ENCODE results near the gene DCX. TPM values are rescaled to one million over a fixed set of nuclear protein-coding genes. Genes with fewer than 3 reads are reported as not detected.

Gene DCX
- not detected in 2 replicates for total RNA-seq (2012; rRNA removed)

DNA sequence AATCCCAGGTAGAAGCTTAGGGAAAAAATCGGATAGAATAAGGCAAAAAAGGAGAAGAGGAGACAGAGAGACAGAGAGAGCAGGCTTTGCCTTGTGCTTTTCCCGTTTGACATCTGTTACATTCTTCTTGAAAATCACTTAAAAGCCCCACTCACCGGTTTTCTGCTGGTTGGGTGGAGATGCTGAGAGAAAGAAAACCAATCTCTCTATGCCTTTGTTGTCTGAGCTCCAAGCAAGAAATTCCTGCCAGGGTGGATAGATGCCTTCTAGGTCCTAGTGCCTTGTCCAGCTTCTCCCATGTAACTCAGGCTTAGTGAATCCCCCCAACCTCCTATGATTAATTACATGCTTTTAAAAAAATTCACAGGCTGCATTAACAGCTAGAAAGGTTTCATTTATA is at the start of gene DCX:
Gene DCX (minus strand): TSS at position 210 of the 400 bp plus-strand sequence. CDS start 1,794 bp downstream, outside the sequence.
- Histone ChIP-seq H3K36me3 (ENCODE audit: insufficient read depth, low read length) (no peaks in the 10 kb centered on the region), H3K9ac (ENCODE audit: low read depth, low read length) (no peak within 1 kb of the TSS), H3K27me3 (ENCODE audit: control insufficient read depth, insufficient read depth, low read length) (peaks cover 9% of the 10 kb centered on the region), H3K4me3 (ENCODE audit: low read length) (no peak within 1 kb of the TSS), H3K4me2 (ENCODE audit: low read length) (no peak within 1 kb of the TSS), H3K9me3 (replicated peaks; ENCODE audit: low read length) (no peaks in the 10 kb centered on the region), H3K4me1 (ENCODE audit: control insufficient read depth, insufficient read depth, low read length) (no peaks in the 10 kb centered on the region)

DNA sequence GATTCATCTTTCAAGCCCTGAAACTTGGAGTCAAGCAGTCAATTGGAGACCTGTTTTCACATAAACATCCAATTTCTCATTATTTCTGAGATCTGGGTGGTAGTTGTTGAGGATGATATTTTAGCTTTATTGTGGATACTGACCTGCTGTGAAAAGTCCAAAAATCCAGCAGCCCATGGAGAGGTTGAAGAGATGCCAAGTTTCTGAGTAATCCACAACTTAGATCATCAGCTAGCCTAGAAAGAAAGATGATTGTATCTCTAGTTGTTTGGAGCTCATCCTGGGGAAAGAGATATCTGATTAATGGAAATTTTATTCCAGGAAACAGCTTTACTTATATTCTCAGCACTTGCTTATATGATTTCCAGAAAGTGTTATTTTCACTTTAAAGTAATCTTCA is 48.6 kb upstream of the DCX start:
- H3K36me3 ChIP-seq (ENCODE audit: insufficient read depth, low read length), result no peaks in the 10 kb centered on the region
- no peak overlapping the region for H3K4me2 ChIP-seq (ENCODE audit: low read length)
- no peaks in the 10 kb centered on the region for H3K4me1 ChIP-seq (ENCODE audit: control insufficient read depth, insufficient read depth, low read length)
- H3K9me3 ChIP-seq (replicated peaks; ENCODE audit: low read length), result no peaks in the 10 kb centered on the region
- H3K9ac ChIP-seq (ENCODE audit: low read depth, low read length), result no peak overlapping the region
- no peak overlapping the region for H3K4me3 ChIP-seq (ENCODE audit: low read length)
- H3K27me3 ChIP-seq (ENCODE audit: control insufficient read depth, insufficient read depth, low read length), result peaks cover 9% of the 10 kb centered on the region

DNA sequence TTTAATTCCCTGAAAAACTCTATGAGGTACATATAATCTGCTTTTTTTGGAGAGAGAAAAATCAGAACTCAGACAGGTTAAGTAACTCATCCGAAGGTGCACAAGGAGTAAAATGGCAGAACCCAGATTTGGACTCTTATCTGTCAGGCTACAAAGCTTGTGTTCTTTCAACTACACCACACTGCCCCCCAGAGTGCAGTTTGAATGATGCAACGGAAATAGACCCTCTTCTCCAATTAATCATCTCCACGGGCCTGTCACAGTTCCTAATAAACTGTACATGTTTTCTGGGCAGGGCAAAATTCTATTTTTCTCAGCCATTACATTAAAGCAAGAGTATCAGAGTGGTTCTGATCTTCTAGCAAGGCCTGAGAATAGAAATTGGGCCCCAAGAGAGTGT is 35.3 kb upstream of the DCX start:
- Histone ChIP-seq H3K4me1 (ENCODE audit: control insufficient read depth, insufficient read depth, low read length) (no peaks in the 10 kb centered on the region), H3K4me3 (ENCODE audit: low read length) (no peak overlapping the region), H3K27me3 (ENCODE audit: control insufficient read depth, insufficient read depth, low read length) (peaks cover 34% of the 10 kb centered on the region), H3K9me3 (replicated peaks; ENCODE audit: low read length) (no peaks in the 10 kb centered on the region), H3K9ac (ENCODE audit: low read depth, low read length) (no peak overlapping the region), H3K4me2 (ENCODE audit: low read length) (no peak overlapping the region), H3K36me3 (ENCODE audit: insufficient read depth, low read length) (no peaks in the 10 kb centered on the region)

DNA sequence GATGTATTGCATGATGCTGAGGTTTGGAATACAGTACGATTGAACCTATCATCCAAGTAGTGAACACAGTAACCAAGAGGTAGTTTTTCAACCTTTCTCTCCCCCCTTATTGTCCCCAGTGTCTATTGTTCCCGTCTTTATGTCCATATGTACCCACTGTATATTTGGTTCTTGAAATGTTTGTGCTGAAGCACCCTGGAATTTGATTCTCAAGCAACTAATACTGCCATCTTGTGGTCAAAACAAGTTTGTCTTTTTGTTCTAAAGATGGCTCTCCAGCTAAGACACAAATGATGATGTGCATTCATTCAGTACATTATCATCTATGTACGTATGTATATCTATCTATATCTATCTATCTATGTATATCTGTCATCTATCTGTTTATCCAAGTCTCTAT is 33.5 kb upstream of the DCX start:
- no peak overlapping the region for H3K4me2 ChIP-seq (ENCODE audit: low read length)
- no peak overlapping the region for H3K4me3 ChIP-seq (ENCODE audit: low read length)
- no peaks in the 10 kb centered on the region for H3K36me3 ChIP-seq (ENCODE audit: insufficient read depth, low read length)
- peaks cover 41% of the 10 kb centered on the region for H3K27me3 ChIP-seq (ENCODE audit: control insufficient read depth, insufficient read depth, low read length)
- no peaks in the 10 kb centered on the region for H3K9me3 ChIP-seq (replicated peaks; ENCODE audit: low read length)
- no peak overlapping the region for H3K9ac ChIP-seq (ENCODE audit: low read depth, low read length)
- H3K4me1 ChIP-seq (ENCODE audit: control insufficient read depth, insufficient read depth, low read length), result no peaks in the 10 kb centered on the region

DNA sequence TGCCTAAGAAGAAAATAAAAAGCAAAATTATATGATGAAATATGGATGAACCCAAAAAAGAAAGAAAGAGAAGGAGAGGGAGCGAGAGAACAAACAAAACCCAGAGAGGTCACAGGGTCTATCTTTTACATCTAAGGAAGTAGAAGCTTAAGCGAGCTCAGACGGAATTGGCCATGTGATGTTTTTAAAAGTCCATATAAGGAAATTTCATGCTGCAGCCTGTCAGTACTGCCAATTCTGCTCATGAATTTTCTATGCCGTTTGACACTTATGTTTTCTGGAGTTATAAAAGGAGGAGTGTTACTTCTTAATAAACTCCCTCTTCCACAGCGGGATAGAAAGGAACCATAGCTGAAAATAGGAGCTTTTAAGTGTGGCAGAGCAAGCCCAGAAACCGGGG is 32.9 kb upstream of the DCX start:
- Histone ChIP-seq H3K4me3 (ENCODE audit: low read length) (no peak overlapping the region), H3K4me2 (ENCODE audit: low read length) (no peak overlapping the region), H3K9me3 (replicated peaks; ENCODE audit: low read length) (no peaks in the 10 kb centered on the region), H3K27me3 (ENCODE audit: control insufficient read depth, insufficient read depth, low read length) (peaks cover 39% of the 10 kb centered on the region), H3K36me3 (ENCODE audit: insufficient read depth, low read length) (no peaks in the 10 kb centered on the region), H3K4me1 (ENCODE audit: control insufficient read depth, insufficient read depth, low read length) (no peaks in the 10 kb centered on the region), H3K9ac (ENCODE audit: low read depth, low read length) (no peak overlapping the region)

DNA sequence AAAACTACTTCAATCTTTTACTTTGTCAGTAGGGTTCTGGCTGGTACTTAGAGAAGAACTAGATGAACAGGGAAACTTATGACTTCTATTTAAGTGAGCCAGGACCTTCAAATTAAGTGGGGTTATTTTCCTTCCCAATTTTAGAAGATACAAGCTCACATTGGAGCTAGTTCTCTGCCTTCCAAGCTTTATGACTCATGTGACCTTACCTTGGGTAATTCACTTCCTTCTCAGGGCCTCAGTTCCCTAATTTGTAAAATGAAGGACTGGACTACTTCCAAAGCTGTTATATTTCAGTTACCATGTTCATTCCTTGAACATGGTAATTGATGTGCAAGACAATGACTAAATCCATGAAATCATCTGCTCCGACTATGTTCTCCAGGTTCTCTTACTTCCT is 32.0 kb upstream of the DCX start:
- Histone ChIP-seq H3K4me3 (ENCODE audit: low read length) (no peak overlapping the region), H3K4me1 (ENCODE audit: control insufficient read depth, insufficient read depth, low read length) (no peaks in the 10 kb centered on the region)

DNA sequence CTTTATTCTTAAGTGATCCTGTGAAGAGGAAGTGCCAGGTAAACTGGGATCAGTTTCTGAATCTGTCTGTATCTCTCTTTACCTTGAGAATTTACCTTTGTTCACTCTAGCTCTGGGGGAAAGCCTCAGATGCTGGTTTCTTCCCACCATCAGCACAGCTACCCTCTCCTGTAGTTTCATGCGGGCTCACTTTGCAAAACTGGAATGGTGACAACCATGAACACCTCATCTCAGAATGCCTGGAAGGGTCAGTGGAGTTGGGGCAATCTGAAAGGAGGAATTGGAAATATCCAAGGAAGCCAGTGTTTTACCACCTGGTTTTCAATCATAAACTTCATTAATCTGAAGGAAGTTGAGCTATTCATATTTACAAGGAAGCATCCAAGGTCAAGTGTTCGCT is 30.8 kb upstream of the DCX start:
- H3K9ac ChIP-seq (ENCODE audit: low read depth, low read length), result no peak overlapping the region
- no peaks in the 10 kb centered on the region for H3K4me1 ChIP-seq (ENCODE audit: control insufficient read depth, insufficient read depth, low read length)
- H3K36me3 ChIP-seq (ENCODE audit: insufficient read depth, low read length), result no peaks in the 10 kb centered on the region
- peaks cover 31% of the 10 kb centered on the region for H3K27me3 ChIP-seq (ENCODE audit: control insufficient read depth, insufficient read depth, low read length)
- no peak overlapping the region for H3K4me3 ChIP-seq (ENCODE audit: low read length)
- no peaks in the 10 kb centered on the region for H3K9me3 ChIP-seq (replicated peaks; ENCODE audit: low read length)
- no peak overlapping the region for H3K4me2 ChIP-seq (ENCODE audit: low read length)

More for the DNA sequence above, 32.0 kb upstream of the DCX start:
- Histone ChIP-seq H3K36me3 (ENCODE audit: insufficient read depth, low read length) (no peaks in the 10 kb centered on the region), H3K9ac (ENCODE audit: low read depth, low read length) (no peak overlapping the region), H3K4me2 (ENCODE audit: low read length) (no peak overlapping the region), H3K27me3 (ENCODE audit: control insufficient read depth, insufficient read depth, low read length) (peaks cover 31% of the 10 kb centered on the region), H3K9me3 (replicated peaks; ENCODE audit: low read length) (no peaks in the 10 kb centered on the region)

DNA sequence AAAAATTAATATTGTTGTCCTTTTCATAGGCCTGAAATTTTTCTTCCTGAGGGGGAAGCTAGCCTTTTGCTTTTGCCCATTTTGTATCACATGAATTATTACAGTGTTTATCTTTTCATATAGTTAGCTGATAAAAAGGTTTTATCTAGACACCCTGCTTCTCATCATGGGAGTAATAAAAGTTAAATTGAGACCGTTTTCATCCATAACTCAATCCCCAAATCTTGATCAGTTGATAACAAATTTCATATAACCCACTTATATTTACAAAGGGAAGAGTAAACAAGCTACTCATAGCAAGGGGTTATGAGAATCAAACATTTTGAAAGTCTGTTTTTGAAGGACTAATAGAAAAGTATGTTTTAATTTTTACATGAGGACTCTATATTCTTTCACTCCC is 23.5 kb upstream of the DCX start:
- peaks cover 3% of the 10 kb centered on the region for H3K27me3 ChIP-seq (ENCODE audit: control insufficient read depth, insufficient read depth, low read length)
- H3K36me3 ChIP-seq (ENCODE audit: insufficient read depth, low read length), result no peaks in the 10 kb centered on the region
- H3K4me1 ChIP-seq (ENCODE audit: control insufficient read depth, insufficient read depth, low read length), result no peaks in the 10 kb centered on the region
- no peak overlapping the region for H3K4me2 ChIP-seq (ENCODE audit: low read length)
- H3K9ac ChIP-seq (ENCODE audit: low read depth, low read length), result no peak overlapping the region
- H3K4me3 ChIP-seq (ENCODE audit: low read length), result no peak overlapping the region
- no peaks in the 10 kb centered on the region for H3K9me3 ChIP-seq (replicated peaks; ENCODE audit: low read length)

DNA sequence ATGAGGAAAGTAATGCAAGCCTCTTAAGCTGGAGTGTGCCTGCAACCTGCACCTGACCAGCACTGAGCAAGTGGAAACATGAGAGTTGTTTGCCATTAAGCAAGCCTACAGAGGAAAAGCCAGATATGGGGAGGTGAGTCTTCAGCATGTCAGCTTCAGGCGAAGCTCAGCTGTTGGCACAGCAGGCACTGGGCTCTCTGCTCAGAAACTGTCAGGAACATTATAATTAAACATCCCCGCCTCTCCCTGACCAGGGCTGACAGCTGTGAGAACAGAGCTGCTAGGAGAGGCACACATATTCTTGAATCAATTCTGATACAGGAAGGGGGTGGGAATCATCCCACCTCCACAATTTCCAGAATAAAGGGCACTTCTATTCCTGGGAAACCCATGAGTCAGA is 19.0 kb upstream of the DCX start:
- H3K4me2 ChIP-seq (ENCODE audit: low read length), result no peak overlapping the region
- H3K9me3 ChIP-seq (replicated peaks; ENCODE audit: low read length), result no peaks in the 10 kb centered on the region
- no peak overlapping the region for H3K9ac ChIP-seq (ENCODE audit: low read depth, low read length)
- H3K4me1 ChIP-seq (ENCODE audit: control insufficient read depth, insufficient read depth, low read length), result no peaks in the 10 kb centered on the region
- H3K36me3 ChIP-seq (ENCODE audit: insufficient read depth, low read length), result no peaks in the 10 kb centered on the region
- no peak overlapping the region for H3K4me3 ChIP-seq (ENCODE audit: low read length)
- peaks cover 12% of the 10 kb centered on the region for H3K27me3 ChIP-seq (ENCODE audit: control insufficient read depth, insufficient read depth, low read length)

DNA sequence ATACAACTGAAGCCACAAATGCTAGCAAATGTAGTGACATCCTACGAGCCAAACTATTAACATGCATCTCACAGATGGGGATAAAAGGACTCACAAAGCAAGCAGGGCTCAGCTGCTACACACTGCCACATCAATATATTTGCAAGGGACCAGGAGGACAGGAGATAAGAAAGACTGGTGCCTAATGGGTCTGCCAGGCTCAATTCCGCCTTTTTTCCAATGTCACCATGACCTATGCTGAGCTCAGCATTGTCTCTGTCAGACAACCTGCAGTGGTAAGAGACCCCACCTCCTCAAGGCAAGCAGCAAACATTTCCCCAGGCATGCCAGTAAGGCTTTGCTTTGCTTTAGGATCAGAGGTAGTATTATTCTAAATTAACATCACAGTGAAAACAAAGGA is 435 bp downstream of the DCX start:
- no peaks in the 10 kb centered on the region for H3K9me3 ChIP-seq (replicated peaks; ENCODE audit: low read length)
- H3K4me1 ChIP-seq (ENCODE audit: control insufficient read depth, insufficient read depth, low read length), result no peaks in the 10 kb centered on the region
- H3K4me2 ChIP-seq (ENCODE audit: low read length), result no peak overlapping the region
- no peak overlapping the region for H3K9ac ChIP-seq (ENCODE audit: low read depth, low read length)
- H3K4me3 ChIP-seq (ENCODE audit: low read length), result no peak overlapping the region
- peaks cover 10% of the 10 kb centered on the region for H3K27me3 ChIP-seq (ENCODE audit: control insufficient read depth, insufficient read depth, low read length)
- no peaks in the 10 kb centered on the region for H3K36me3 ChIP-seq (ENCODE audit: insufficient read depth, low read length)

DNA sequence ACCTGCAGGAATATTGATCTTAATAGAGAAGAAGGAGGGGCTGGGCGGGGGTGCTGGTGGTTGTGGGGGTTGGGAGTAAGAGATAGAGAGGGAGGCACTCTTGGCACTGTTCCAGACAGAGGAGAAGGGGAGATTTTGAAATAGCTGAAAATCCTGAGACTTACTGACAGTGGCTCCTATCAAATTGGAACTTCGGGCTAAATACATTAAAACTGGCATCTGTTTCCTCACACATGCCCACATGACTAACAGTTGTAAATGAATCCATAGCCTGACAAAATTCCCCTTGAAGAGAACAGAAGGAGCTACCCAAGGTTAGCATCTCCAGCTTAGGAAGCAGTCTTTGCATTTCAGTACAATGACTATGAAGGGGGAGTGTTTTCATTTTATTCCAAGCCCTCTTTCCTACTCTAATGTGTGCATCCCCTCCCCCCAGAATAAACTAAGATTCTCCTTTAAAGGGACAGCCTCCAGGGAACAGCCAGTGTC is 1.4 kb downstream of the DCX start:
- Histone ChIP-seq H3K9me3 (replicated peaks; ENCODE audit: low read length) (no peaks in the 10 kb centered on the region), H3K4me1 (ENCODE audit: control insufficient read depth, insufficient read depth, low read length) (no peaks in the 10 kb centered on the region), H3K36me3 (ENCODE audit: insufficient read depth, low read length) (no peaks in the 10 kb centered on the region), H3K4me3 (ENCODE audit: low read length) (no peak overlapping the region), H3K4me2 (ENCODE audit: low read length) (no peak overlapping the region), H3K27me3 (ENCODE audit: control insufficient read depth, insufficient read depth, low read length) (peaks cover 11% of the 10 kb centered on the region), H3K9ac (ENCODE audit: low read depth, low read length) (no peak overlapping the region)

DNA sequence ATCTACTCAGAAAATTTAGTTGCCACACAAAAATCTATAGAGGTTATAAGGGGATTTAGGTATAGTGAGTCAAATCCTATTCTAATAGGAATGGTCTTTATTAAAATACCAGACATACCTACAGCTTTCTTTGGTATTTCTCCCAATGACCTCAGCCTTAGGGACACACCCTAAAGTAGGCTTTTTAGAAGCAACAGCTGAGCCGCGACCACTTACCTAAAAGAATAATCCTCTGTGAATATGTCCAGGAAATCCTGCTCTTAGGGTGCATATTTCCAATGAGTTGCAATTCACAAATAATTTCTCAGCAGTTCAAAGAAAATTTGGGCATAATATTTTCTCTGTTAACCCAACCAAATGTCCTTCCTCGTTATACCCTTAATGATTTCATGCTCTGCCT is 2.7 kb downstream of the DCX start:
- H3K4me2 ChIP-seq (ENCODE audit: low read length), result no peak overlapping the region
- peaks cover 17% of the 10 kb centered on the region for H3K27me3 ChIP-seq (ENCODE audit: control insufficient read depth, insufficient read depth, low read length)
- no peak overlapping the region for H3K4me3 ChIP-seq (ENCODE audit: low read length)
- no peak overlapping the region for H3K9ac ChIP-seq (ENCODE audit: low read depth, low read length)
- H3K9me3 ChIP-seq (replicated peaks; ENCODE audit: low read length), result no peaks in the 10 kb centered on the region
- no peaks in the 10 kb centered on the region for H3K36me3 ChIP-seq (ENCODE audit: insufficient read depth, low read length)
- no peaks in the 10 kb centered on the region for H3K4me1 ChIP-seq (ENCODE audit: control insufficient read depth, insufficient read depth, low read length)
